Measurements from ENCODE around the gene ANKLE2. TPM values are rescaled to one million over a fixed set of nuclear protein-coding genes. Genes with fewer than 3 reads are reported as not detected.

The ANKLE2 gene
- total and polyA plus RNA-seq, 2 of the 8 experiments (the other 6 are each of a cell fraction or from before 2014, with no cell fraction given): 41.0 to 64.9 TPM

DNA sequence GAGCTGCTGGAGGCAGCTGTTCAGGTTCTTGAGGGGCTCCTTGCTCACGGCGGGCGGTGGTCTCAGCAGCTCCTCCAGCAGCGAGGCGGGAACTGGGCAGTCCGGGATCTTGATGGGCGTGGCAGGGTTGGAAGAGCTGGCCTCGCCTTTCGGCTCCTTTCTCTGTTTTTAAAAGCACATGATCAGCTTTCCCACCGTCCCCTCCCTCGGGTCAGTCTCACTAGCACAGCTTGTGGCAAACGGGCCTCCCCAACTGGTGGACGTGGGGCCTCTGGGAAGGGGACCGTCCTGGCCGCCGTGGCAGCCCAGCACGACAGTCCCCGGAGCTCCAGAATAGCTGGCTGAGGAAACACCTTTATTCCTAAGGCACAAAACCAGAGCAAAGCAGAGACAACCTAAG is 12.5 kb upstream of the ANKLE2 start:
- Histone ChIP-seq H2BK5ac (ENCODE audit: low read depth, low read length) (no peak overlapping the region), H4K8ac (ENCODE audit: extremely low read depth, insufficient read depth, low read length) (no peak overlapping the region), H2BK12ac (ENCODE audit: low read depth, low read length) (no peak overlapping the region), H3K14ac (ENCODE audit: insufficient read length) (no peak overlapping the region), H3K27me3 (replicated peaks in 1 of 4; ENCODE audit: control insufficient read depth in 3 of 4, extremely low read depth in 1 of 4, insufficient read depth in 3 of 4, low read length in 3 of 4) (no peaks in the 10 kb centered on the region), H4K20me1 (replicated peaks in 1 of 2; ENCODE audit: control insufficient read depth in 1 of 2, insufficient read depth in 2 of 2, low read length in 2 of 2) (peaks cover 0 to 2% of the 10 kb centered on the region in 2 experiments), H3K23ac (ENCODE audit: insufficient read length) (no peak overlapping the region), H3K4me1 (replicated peaks in 1 of 4; ENCODE audit: control insufficient read depth in 3 of 4, insufficient read depth in 4 of 4, low read length in 3 of 4) (no peaks in the 10 kb centered on the region), H3K27ac (ENCODE audit: low read depth, low read length) (no peak overlapping the region), H3K56ac (replicated peaks; ENCODE audit: insufficient read length, low read depth, low read length) (no peak overlapping the region), H3K4ac (replicated peaks; ENCODE audit: insufficient read length, low read depth, low read length) (no peak overlapping the region), H4K5ac (ENCODE audit: insufficient read length, low read depth, low read length) (no peak overlapping the region), H3K4me2 (ENCODE audit: insufficient read depth in 1 of 2, low read depth in 2 of 2, low read length in 2 of 2) (no peak overlapping the region), H3K23me2 (ENCODE audit: low read depth, low read length) (no peaks in the 10 kb centered on the region), H2BK120ac (replicated peaks; ENCODE audit: low read depth, low read length) (no peak overlapping the region), H3K9me3 (ENCODE audit: insufficient read depth in 2 of 2, low read depth in 1 of 2, low read length in 1 of 2) (no peaks in the 10 kb centered on the region), H4K91ac (replicated peaks; ENCODE audit: insufficient read length, low read length) (no peak overlapping the region), H3K79me2 (ENCODE audit: control insufficient read depth in 1 of 2, insufficient read depth in 2 of 2, low read length in 2 of 2) (no peaks in the 10 kb centered on the region), H2BK20ac (ENCODE audit: low read length) (no peak overlapping the region), H3K9ac (replicated peaks in 1 of 4; ENCODE audit: extremely low read depth in 1 of 4, low read depth in 3 of 4, low read length in 3 of 4) (no peak overlapping the region), H2AFZ (ENCODE audit: low read length) (no peak overlapping the region), H3K18ac (ENCODE audit: extremely low read depth, low read length) (no peak overlapping the region), H2BK15ac (ENCODE audit: low read length) (no peak overlapping the region), H3K79me1 (ENCODE audit: low read depth, low read length) (no peaks in the 10 kb centered on the region; the same call in 1 of the 2 replicates), H3K36me3 (ENCODE audit: control insufficient read depth in 2 of 4, insufficient read depth in 4 of 4, low read length in 3 of 4) (peaks cover 21 to 43% (median 34%) of the 10 kb centered on the region in 4 experiments), H3K4me3 (ENCODE audit: extremely low read depth in 1 of 4, insufficient read depth in 2 of 4, low read depth in 3 of 4, low read length in 4 of 4) (no peak overlapping the region), H2AK5ac (ENCODE audit: low read depth, low read length) (no peak overlapping the region)
- WGBS, 2 experiments (ENCODE audit: extremely low coverage in 1 of 2, insufficient coverage in 1 of 2, insufficient read length in 1 of 2, insufficient replicate concordance in 2 of 2, low coverage in 1 of 2, low lambda C conversion rate in 2 of 2, missing lambda C conversion rate in 1 of 2): 97% methylated on average over 18 of the region's 18 CpGs; no CpG with 5 or more reads in 1 of the 2 experiments
- DNase-seq (ENCODE audit: low read depth in 1 of 2, low spot score in 2 of 2) (no peak), FAIRE-seq (no peak)
- POLR2A ChIA-PET (ENCODE audit: partially characterized antibody): interaction anchor here (1.0 to 3.7 kb wide), 3 partner anchors 8 to 46 kb away, joined by 3 to 30 read pairs (median 3); partner anchors contain the start of gene ANKLE2
- CTCF ChIA-PET (ENCODE audit: partially characterized antibody): interaction anchor here (0.6 to 1.8 kb wide), 6 partner anchors 10 to 214 kb away, joined by 3 to 8 read pairs (median 4); no protein-coding TSS in a partner anchor
- TF ChIP-seq NRF1 (IDR thresholded peaks at IDR 0.05; ENCODE audit: low read depth, low read length) (no peak), TBP (IDR thresholded peaks at IDR 0.05; ENCODE audit: low read depth, low read length) (no peak), RXRA (IDR thresholded peaks at IDR 0.05; ENCODE audit: insufficient read depth, low read depth, low read length) (no peak), EZH2 (IDR thresholded peaks at IDR 0.05; ENCODE audit: low read depth, low read length, severe bottlenecking) (no peak), SRF (IDR thresholded peaks at IDR 0.05; ENCODE audit: low read depth, low read length) (no peak), PHF8 (conservative IDR thresholded peaks at IDR 0.05; ENCODE audit: low read depth, low read length) (no peak), FOSL1 (IDR thresholded peaks at IDR 0.05; ENCODE audit: insufficient read depth, low read depth, low read length) (no peak), ZNF274 (IDR thresholded peaks at IDR 0.05; ENCODE audit: borderline replicate concordance, extremely low read depth, low read length) (no peak), BCL11A (IDR thresholded peaks at IDR 0.05; ENCODE audit: low read depth in 2 of 2, low read length in 2 of 2) (no peak)
- TF ChIP-seq, protein P1, sequence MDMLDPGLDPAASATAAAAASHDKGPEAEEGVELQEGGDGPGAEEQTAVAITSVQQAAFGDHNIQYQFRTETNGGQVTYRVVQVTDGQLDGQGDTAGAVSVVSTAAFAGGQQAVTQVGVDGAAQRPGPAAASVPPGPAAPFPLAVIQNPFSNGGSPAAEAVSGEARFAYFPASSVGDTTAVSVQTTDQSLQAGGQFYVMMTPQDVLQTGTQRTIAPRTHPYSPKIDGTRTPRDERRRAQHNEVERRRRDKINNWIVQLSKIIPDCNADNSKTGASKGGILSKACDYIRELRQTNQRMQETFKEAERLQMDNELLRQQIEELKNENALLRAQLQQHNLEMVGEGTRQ (IDR thresholded peaks at IDR 0.05; ENCODE audit: low read length): no peak

Measured in H1 (cell line).